Measurements from ENCODE around the gene AKAP6.

AKAP6 gene

DNA sequence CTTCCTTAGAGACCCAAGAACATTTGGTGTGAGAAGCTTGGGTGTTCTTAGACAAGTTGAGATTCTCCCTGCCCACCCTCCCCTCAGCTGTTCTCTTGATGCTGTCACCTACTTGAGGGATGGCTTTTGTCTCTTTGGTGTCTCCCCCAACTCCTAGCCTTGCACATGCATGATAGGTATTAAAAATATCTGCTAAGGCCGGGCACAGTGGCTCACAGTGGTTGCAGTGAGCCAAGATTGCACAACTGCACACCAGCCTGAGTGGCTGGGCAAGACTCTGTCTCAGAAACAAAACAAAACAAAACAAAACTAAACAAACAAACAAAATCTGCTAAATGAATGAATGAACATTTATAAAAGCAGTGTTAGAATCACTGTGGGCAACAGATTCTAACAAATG lies 261.1 kb downstream of the AKAP6 start:
- no peak for DNase-seq

GRCh38 chr14:32593290-32593942 lies 264.3 kb downstream of the AKAP6 start:
- no peak for DNase-seq

- DNase-seq: no peak
Measured at GRCh38 chr14:32594766-32595165, 265.7 kb downstream of the AKAP6 start.

DNA sequence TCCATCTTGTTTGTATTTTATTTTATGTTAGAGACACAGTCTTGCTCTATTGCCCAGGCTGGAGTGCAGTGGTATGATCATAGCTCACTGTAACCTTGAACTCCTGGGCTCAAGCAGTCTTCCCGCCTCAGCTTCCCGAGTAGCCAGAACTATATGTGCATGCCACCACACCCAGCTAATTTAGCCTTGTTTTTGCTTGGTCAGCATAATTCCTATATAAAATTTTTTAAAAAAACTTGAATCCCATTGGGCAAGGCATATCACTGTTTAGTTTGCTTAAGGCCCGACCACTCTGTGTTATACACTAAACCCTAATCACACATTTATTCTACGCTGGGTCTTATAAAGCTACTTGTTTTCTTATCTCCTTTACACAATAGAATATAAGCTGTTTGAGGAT lies 266.4 kb downstream of the AKAP6 start:
- no peak for DNase-seq

DNA sequence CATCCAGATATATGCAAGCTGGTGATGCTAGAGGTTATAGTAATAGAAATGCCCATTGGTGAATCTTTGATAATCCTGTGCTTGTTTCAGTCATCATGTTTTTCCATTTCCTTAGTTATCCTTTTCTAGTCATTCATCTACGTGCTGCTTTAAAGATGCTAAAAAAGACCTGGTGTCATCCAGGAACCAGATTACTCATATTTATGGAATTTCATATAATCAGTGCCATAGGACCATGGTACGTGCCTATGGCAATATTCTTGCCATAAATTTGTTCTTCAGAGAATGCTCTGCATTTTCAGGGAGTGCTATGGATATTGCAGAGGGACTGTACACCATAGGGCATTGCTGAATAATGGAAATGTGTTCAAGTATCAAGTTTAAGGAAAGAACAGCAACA lies 267.3 kb downstream of the AKAP6 start:
- no peak for DNase-seq

DNA sequence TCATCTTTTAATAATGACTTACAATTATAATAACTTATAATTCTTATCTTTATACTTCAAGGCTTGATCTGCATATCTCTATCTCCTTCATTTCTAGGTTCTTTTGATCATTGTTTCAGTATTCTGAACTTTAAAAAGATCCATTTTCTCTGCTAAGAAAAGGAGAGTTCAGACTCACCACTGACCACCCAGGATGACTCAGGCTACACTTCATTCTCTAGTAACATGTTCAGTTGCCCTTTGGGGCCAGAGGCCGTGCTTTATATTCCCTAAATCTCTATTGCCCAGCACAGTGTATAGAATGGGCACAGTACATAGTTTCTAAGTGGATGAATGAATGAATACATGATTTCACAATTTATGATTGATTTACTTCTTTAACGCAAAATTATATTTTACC lies 268.7 kb downstream of the AKAP6 start:
- no peak for DNase-seq

- no peak for DNase-seq
Measured at GRCh38 chr14:32601069-32601468, 272.0 kb downstream of the AKAP6 start.

DNA sequence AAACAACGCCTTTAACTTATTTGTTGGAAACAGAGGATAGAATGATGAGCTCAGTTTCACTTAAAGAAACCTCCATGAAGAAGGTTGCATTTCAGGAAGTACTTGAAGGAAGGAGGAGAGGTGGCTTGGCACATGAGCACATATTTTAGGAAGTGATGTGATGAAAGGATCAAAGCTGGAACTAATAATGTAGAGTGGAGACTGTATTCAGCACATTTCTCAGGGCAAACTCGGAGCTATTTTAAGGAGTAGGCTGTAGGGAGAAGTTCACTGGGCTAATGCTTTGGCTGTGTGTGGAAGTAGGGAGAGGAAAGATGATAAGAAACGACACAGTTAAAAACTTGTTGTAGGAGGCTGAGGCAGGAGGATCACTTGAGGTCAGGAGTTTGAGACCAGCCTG lies 272.8 kb downstream of the AKAP6 start:
- no peak for DNase-seq

GRCh38 chr14:32602699-32603098 lies 273.6 kb downstream of the AKAP6 start:
- DNase-seq: no peak

DNA sequence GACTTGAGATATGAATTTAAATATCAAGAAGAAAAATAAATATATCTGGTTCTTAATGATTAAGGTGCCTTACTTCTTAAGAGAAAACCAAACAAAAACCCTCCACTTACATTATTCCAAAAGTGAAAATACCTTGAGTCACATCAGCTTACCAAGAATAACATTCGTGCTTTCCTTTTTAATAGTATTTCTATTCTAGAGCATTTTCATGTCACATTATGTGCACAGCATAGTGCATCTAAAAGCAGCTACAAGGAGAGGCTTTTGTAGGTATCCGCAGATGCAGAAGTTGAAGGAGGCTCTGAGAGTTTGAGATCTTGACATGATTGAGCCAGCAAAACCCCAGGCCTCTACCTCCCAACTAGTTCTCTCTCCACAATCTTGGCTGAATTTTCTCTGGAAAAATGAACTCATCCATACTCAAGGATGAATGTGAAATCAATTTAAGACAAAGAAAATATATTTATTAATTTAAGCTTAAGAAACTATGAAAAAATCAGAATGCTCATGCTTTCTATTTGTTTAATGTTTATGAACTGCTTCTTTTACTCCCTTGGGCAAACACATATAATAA lies 275.0 kb downstream of the AKAP6 start:
- DNase-seq: no peak

- no peak for DNase-seq
Measured at GRCh38 chr14:32606301-32606700, 277.2 kb downstream of the AKAP6 start.

- DNase-seq: no peak
Measured at GRCh38 chr14:32607399-32607798, 278.3 kb downstream of the AKAP6 start.

DNA sequence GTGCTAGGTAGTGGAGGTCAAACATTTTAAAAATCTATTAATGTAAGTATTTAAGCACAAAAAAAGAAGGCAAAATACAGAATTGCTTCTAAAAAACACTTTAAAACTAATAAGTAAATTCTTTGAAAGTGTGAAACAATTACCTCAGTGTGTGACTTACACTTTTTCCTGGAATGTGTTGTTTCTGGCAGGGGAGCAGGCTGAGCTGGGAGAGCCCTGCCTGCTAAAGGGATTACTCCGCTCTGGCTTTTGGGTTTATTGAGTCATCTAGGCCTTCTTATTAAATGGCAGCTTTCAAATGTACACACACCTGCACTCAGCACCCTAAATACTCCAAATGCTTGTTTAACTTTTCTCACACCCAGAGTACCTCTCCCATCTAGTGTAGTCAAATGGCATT lies 279.8 kb downstream of the AKAP6 start:
- no peak for DNase-seq

DNA sequence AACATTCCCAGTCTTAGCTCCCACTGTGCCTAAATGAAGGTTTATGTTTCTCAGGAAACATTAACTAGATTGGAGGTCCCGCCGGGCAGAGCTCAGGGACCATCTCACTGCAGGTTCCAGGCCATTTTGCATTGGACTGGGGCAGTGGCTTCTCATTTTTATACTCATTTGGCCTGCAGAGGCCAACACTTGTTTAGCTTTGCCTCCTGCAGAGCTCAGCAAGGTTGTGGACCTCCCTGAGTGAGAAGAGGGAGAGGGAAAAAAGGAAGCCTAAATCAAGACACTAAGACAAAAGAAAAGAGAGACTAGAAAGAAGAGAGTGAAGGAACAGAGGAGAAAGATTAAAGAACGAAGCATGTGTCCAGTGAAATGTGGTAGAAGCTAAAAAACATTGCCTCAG lies 280.3 kb downstream of the AKAP6 start:
- DNase-seq: no peak

DNA sequence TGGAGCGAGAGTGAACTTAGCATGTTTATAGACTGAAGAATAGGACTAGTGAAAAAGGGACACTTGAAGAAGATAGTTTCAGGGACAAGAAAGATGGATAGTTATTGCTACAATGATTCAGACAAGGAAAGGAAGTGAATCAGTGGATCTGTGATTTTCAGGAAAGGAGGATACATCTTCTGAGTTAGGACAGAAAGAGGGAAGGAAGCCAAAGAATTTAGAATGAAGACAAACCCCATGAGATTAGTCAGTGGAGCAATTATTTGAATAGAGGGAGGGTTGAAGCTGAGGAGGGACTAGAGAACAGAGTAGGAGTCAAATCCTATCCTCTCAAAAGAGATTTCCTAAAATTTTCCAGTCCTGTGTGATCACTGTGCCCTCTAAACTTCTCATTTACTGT lies 282.7 kb downstream of the AKAP6 start:
- no peak for DNase-seq

GRCh38 chr14:32618991-32619390 lies 289.9 kb downstream of the AKAP6 start:
- DNase-seq: no peak

GRCh38 chr14:32620303-32620702 lies 291.2 kb downstream of the AKAP6 start:
- DNase-seq: no peak

DNA sequence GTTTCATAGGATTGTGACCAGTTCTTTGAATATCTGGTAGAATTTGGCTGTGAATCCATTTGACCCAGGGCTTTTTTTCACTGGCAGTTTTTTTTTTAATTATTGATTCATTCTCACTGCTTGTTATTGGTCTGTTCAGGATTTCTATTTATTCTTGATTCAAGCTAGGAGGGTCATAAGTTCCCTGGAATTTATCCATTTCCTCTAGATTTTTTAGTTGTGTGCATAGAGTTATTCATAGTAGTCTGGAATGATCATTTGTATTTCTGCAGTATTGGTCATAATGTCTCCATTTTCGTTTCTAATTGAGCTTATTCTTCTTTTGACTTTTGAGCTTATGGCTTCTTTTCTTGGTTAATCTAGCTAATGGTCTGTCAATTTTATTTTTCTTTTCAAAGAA lies 291.6 kb downstream of the AKAP6 start:
- no peak for DNase-seq

GRCh38 chr14:32621585-32621984 lies 292.5 kb downstream of the AKAP6 start:
- no peak for DNase-seq

DNA sequence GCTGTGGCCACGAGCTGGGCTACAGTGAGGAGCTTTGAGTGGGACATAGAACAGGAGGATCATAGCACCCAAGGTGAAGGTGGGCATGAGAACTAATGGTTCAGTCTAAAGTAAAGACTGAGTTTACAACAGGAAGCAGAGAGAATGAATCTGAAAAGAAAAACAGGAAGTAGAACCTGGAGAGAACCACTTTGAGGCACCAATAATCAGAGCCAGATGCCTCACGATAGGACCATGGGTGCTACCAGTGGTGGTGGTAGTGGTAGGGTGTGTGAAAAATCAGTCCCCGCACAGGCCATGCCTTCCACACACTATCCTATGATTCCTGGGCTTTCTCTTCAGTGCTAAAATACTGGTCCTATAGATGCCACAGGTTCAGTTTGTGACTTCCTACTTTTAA lies 293.6 kb downstream of the AKAP6 start:
- no peak for DNase-seq

- no peak for DNase-seq
Measured at GRCh38 chr14:32623300-32624093, 294.4 kb downstream of the AKAP6 start.

DNA sequence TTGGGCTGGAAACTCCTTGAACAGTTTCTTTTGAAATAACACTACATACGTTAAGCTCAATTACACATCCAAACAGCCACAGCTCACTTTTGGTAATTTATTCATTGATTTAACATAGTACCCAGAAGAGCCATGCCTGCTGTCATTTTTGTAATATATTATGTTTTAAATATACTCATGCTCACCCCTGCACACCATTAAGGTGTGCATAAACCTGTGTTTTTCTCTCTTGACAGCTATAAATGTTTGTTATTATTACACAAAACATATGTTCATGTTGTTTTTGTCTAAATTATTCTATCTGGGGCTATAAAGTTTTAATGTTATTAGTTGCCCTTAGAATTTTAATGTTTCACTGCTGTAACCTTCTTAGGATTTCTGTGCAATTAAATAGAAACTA lies 296.1 kb downstream of the AKAP6 start:
- no peak for DNase-seq

DNA sequence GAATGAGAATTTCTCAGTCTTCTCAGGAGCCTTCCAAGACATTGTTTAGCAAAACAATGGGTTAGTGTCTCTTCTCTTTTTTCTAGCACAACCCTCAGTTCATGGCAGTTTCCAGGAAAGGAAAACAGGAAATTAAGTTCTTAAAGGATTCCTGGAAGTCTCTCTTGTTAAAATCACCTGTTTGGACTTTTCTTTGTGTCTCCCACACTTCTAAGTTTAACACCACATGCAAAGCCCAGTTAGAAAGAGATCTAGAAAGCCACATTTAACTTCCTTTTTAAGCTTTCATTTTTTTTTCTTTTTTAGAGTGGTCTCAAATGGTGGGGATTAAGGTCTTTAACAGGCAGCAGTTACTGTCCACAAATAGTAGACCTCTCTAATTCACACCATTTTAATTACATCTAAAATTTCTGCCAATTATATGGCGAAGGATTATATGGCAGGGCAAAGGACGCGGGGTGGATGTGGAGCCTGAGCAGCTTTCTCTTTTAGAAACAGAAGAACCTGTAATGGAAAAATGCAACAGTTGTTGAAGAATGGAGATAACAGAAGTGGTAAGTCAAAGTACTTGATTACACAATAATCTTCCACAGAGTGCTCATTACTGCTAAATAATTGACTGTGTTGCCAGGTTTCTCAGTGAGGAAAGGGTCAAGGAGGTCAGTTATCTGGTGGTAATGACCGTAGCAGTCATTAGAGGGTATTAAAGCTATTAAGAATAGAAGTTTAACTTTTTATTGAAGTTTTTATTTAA lies 298.6 kb downstream of the AKAP6 start:
- no peak for DNase-seq

GRCh38 chr14:32629236-32629635 lies 300.1 kb downstream of the AKAP6 start:
- no peak for DNase-seq

Data from stimulated activated CD4-positive, alpha-beta T cell treated with anti-CD3 and anti-CD28 coated beads, Interleukin-2, amount 100 ng/mL, for 24 hours (primary cell).